ENCODE data around the gene MARCHF10. TPM values are rescaled to one million over a fixed set of nuclear protein-coding genes. Genes with fewer than 3 reads are reported as not detected.

The MARCHF10 gene
- total and polyA plus RNA-seq, 2 experiments from 2014 or later = not detected

DNA sequence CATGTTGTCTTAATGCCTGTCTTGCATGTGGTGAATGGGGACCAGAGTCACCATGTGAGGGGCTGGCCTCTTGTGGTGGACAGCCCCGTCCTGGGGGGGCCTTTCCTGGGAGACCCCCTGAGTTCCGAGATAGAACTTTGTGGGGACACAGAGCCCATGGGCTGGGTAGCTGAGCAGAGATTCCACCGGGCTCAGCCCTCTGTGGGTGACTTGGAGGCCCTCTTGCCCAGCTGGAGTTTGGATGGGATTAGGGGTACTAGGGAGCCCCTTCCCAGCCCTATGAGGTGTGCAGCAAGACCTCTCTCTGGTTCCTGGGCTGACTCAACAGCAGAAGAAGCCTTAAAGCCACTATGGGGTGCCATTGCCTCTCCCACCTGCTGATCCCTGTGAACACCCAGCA is 142.5 kb downstream of the MARCHF10 start:
- Histone ChIP-seq H2AFZ (no peak overlapping the region), H3K27me3 (no peaks in the 10 kb centered on the region), H3K4me1 (ENCODE audit: insufficient read depth) (no peaks in the 10 kb centered on the region), H4K20me1 (ENCODE audit: insufficient read depth, poor library complexity, severe bottlenecking) (no peaks in the 10 kb centered on the region), H3K4me2 (no peak overlapping the region), H3K4me3 (no peak overlapping the region), H3K36me3 (replicated peaks; ENCODE audit: insufficient read depth, low read depth) (no peaks in the 10 kb centered on the region), H3K27ac (no peak overlapping the region), H3K79me2 (no peaks in the 10 kb centered on the region), H3K9me2 (replicated peaks; ENCODE audit: insufficient read depth) (no peaks in the 10 kb centered on the region), H3K9me3 (ENCODE audit: low read depth) (peaks cover 3% of the 10 kb centered on the region)
- TF ChIP-seq, protein P1, sequence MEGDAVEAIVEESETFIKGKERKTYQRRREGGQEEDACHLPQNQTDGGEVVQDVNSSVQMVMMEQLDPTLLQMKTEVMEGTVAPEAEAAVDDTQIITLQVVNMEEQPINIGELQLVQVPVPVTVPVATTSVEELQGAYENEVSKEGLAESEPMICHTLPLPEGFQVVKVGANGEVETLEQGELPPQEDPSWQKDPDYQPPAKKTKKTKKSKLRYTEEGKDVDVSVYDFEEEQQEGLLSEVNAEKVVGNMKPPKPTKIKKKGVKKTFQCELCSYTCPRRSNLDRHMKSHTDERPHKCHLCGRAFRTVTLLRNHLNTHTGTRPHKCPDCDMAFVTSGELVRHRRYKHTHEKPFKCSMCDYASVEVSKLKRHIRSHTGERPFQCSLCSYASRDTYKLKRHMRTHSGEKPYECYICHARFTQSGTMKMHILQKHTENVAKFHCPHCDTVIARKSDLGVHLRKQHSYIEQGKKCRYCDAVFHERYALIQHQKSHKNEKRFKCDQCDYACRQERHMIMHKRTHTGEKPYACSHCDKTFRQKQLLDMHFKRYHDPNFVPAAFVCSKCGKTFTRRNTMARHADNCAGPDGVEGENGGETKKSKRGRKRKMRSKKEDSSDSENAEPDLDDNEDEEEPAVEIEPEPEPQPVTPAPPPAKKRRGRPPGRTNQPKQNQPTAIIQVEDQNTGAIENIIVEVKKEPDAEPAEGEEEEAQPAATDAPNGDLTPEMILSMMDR (IDR thresholded peaks at IDR 0.05; ENCODE audit: poor library complexity) = no peak
- no peak for TF ChIP-seq EZH2 (IDR thresholded peaks at IDR 0.05; ENCODE audit: borderline replicate concordance)
- no peak for TF ChIP-seq EZH2phosphoT487 (IDR thresholded peaks at IDR 0.05; ENCODE audit: low read depth, severe bottlenecking, unreplicated experiment)
- WGBS (ENCODE audit: low lambda C conversion rate, missing lambda C conversion rate) = 86% methylated on average over 3 of the region's 3 CpGs
- no peak for DNase-seq (ENCODE audit: low spot score)

DNA sequence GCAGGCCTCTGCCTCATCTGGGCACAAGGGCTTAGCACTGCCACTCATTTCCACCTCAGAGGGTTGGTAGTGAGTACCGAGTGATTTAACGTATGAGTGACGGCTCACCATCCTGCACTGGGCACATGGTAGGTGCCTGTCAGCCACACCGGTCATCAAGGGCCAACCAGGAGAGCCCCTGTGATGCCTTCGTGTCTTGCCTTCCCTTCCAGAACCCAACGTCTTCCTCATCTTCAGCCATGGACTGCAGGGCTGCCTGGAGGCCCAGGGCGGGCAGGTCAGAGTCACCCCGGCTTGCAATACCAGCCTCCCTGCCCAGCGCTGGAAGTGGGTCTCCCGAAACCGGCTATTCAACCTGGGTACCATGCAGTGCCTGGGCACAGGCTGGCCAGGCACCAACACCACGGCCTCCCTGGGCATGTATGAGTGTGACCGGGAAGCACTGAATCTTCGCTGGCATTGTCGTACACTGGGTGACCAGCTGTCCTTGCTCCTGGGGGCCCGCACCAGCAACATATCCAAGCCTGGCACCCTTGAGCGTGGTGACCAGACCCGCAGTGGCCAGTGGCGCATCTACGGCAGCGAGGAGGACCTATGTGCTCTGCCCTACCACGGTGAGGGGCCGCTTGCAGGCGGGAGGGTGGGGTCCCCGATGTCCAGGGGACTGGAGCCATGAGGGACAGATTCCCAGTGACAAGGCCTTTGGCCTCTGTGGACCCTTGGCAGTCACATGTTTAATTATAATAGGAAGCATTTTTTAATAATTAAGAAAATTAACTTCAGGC is 143.6 kb downstream of the MARCHF10 start:
- TF ChIP-seq EZH2phosphoT487 (IDR thresholded peaks at IDR 0.05; ENCODE audit: low read depth, severe bottlenecking, unreplicated experiment) (no peak), EZH2 (IDR thresholded peaks at IDR 0.05; ENCODE audit: borderline replicate concordance) (no peak)
- TF ChIP-seq, protein P1 (IDR thresholded peaks at IDR 0.05; ENCODE audit: poor library complexity) = no peak
- 95% methylated on average over 25 of the region's 25 CpGs for WGBS (ENCODE audit: low lambda C conversion rate, missing lambda C conversion rate)
- Histone ChIP-seq H3K36me3 (replicated peaks; ENCODE audit: insufficient read depth, low read depth) (no peaks in the 10 kb centered on the region), H3K4me3 (no peak overlapping the region), H3K79me2 (no peaks in the 10 kb centered on the region), H3K9me3 (ENCODE audit: low read depth) (peaks cover 6% of the 10 kb centered on the region), H3K27me3 (no peaks in the 10 kb centered on the region), H3K27ac (no peak overlapping the region), H3K9me2 (replicated peaks; ENCODE audit: insufficient read depth) (no peaks in the 10 kb centered on the region), H3K4me1 (ENCODE audit: insufficient read depth) (no peaks in the 10 kb centered on the region), H4K20me1 (ENCODE audit: insufficient read depth, poor library complexity, severe bottlenecking) (no peaks in the 10 kb centered on the region), H2AFZ (no peak overlapping the region), H3K4me2 (no peak overlapping the region)
- DNase-seq (ENCODE audit: low spot score) = no peak

DNA sequence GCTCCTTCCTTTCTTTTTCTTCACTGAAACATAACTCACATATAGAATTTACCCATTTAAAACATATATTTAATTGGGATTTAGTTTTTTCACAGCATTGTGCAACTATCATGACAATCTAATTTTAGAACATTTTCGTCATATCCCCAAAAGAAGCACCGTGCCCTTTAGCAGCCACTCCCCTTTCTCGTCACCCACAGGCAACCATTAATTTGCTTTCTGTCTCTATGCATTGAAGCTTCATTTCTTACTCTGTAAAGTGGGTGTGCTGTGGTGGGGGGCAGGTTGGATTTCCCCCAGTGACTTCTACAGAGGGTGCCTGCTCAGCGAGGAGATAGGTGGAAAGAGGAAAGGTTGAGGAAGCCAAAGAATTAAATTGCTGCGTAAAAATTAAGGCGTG is 144.8 kb downstream of the MARCHF10 start:
- Histone ChIP-seq H3K9me3 (ENCODE audit: low read depth) (peaks cover 6% of the 10 kb centered on the region), H3K4me1 (ENCODE audit: insufficient read depth) (no peaks in the 10 kb centered on the region), H3K27ac (no peak overlapping the region), H3K36me3 (replicated peaks; ENCODE audit: insufficient read depth, low read depth) (no peaks in the 10 kb centered on the region), H3K4me2 (no peak overlapping the region), H3K9me2 (replicated peaks; ENCODE audit: insufficient read depth) (no peaks in the 10 kb centered on the region), H2AFZ (no peak overlapping the region), H4K20me1 (ENCODE audit: insufficient read depth, poor library complexity, severe bottlenecking) (no peaks in the 10 kb centered on the region), H3K27me3 (no peaks in the 10 kb centered on the region), H3K4me3 (no peak overlapping the region), H3K79me2 (peaks cover 5% of the 10 kb centered on the region)
- 94% methylated on average over 6 of the region's 6 CpGs for WGBS (ENCODE audit: low lambda C conversion rate, missing lambda C conversion rate)
- no peak for DNase-seq (ENCODE audit: low spot score)
- TF ChIP-seq EZH2 (IDR thresholded peaks at IDR 0.05; ENCODE audit: borderline replicate concordance) = no peak
- TF ChIP-seq EZH2phosphoT487 (IDR thresholded peaks at IDR 0.05; ENCODE audit: low read depth, severe bottlenecking, unreplicated experiment) = no peak
- TF ChIP-seq, protein P1 (IDR thresholded peaks at IDR 0.05; ENCODE audit: poor library complexity) = no peak

All from hepatocyte (in vitro differentiated cells).